Endothelial cell of umbilical vein (primary cell): ENCODE results near the gene ADGRG7. TPM values are rescaled to one million over a fixed set of nuclear protein-coding genes. Genes with fewer than 3 reads are reported as not detected.

ENCODE experiments used
- BruUV-seq: library from RNA; stranded (reverse); fragments of 400-500 nt; replicated peaks from 2 replicates; lab custom pipeline; 2021; lab: Mats Ljungman, UMichigan
- CTCF ChIA-PET: fragments of 300-600, 350-600 bp; sonication (Branson Sonifier 250); formaldehyde crosslinking; loops from one replicate; lab custom pipeline; 2021; ENCODE audit warnings: antibody characterized with exemption, inconsistent platforms; lab: Charles Lee
- POLR2A ChIA-PET: fragments of 300-600, 350-600 bp; sonication (Branson Sonifier 250); formaldehyde crosslinking; loops from one replicate; lab custom pipeline; 2021; ENCODE audit warnings: antibody characterized with exemption, inconsistent platforms; lab: Charles Lee
- DNase-seq: peaks from one replicate; pipeline ENCODE4 v3.0.0-alpha.2; 2011; ENCODE audit warnings: low read depth, low spot score
- FAIRE-seq: peaks from 2 replicates; lab custom pipeline; 2011; peaks lifted over from hg19 to GRCh38; lab: Jason Lieb, UNC
- H2AFZ ChIP-seq: 2 replicates; pipeline ENCODE4 v1.6.0; 2012; ENCODE audit warnings: low read depth, low read length, control low read depth, inconsistent platforms
- H3K27ac ChIP-seq: 2 replicates; pipeline ENCODE4 v1.5.1; 2011; ENCODE audit warnings: low read depth, mild to moderate bottlenecking, control low read depth, low read length, moderate library complexity; ENCODE audit not compliant: insufficient read depth
- H3K27me3 ChIP-seq, 2 experiments: 2 replicates each; pipeline versions ENCODE4 v1.6.0 to v1.6.1; 2011; ENCODE audit warnings: low read length in 2 of 2, mixed read lengths in 1 of 2; ENCODE audit not compliant: control insufficient read depth in 2 of 2, insufficient read depth in 2 of 2
- H3K36me3 ChIP-seq, 2 experiments: 2 replicates in 1 of 2; 3 replicates in 1 of 2; pipeline ENCODE4 v1.5.1; 2011; ENCODE audit warnings: low read length in 2 of 2, mild to moderate bottlenecking in 1 of 2, moderate library complexity in 1 of 2; ENCODE audit not compliant: control insufficient read depth in 2 of 2, insufficient read depth in 2 of 2; ENCODE audit errors: extremely low read depth in 1 of 2
- H3K4me1 ChIP-seq: 3 replicates; pipeline ENCODE4 v1.5.1; 2011; ENCODE audit warnings: mild to moderate bottlenecking, low read length; ENCODE audit not compliant: control insufficient read depth, insufficient read depth; ENCODE audit errors: extremely low read depth
- H3K4me2 ChIP-seq: 2 replicates; pipeline ENCODE4 v1.6.1; 2011; ENCODE audit warnings: low read length, control low read depth, mixed read lengths; ENCODE audit not compliant: insufficient read depth
- H3K4me3 ChIP-seq, 3 experiments: fragments of 200-600 bp in 1 of 3; sonication (generic), shearing (Covaris generic) in 1 of 3; replicated peaks in 1 of 3; 2 replicates each; pipeline ENCODE4 v1.5.1; 2011 to 2016; ENCODE audit warnings: control low read depth in 3 of 3, low read length in 3 of 3, mild to moderate bottlenecking in 2 of 3, inconsistent platforms in 1 of 3, low read depth in 1 of 3, moderate library complexity in 1 of 3; ENCODE audit not compliant: insufficient read depth in 1 of 3
- H3K79me2 ChIP-seq: 2 replicates; pipeline ENCODE4 v1.6.0; 2012; ENCODE audit warnings: low read length, inconsistent platforms; ENCODE audit not compliant: control insufficient read depth, insufficient read depth
- H3K9ac ChIP-seq: replicated peaks from 2 replicates; pipeline ENCODE3; 2011; ENCODE audit warnings: low read length, control low read depth; ENCODE audit not compliant: insufficient read depth; ENCODE audit errors: extremely low read depth
- H3K9me1 ChIP-seq: replicated peaks from 3 replicates; pipeline ENCODE4 v1.6.0; 2011; ENCODE audit warnings: mild to moderate bottlenecking, low read length; ENCODE audit not compliant: control insufficient read depth, insufficient read depth; ENCODE audit errors: extremely low read depth
- H3K9me3 ChIP-seq: replicated peaks from 2 replicates; pipeline ENCODE4 v1.5.1; 2012; ENCODE audit warnings: low read length, inconsistent platforms; ENCODE audit not compliant: control insufficient read depth, insufficient read depth
- H4K20me1 ChIP-seq: replicated peaks from 2 replicates; pipeline ENCODE3; 2011; ENCODE audit warnings: mild to moderate bottlenecking, low read length; ENCODE audit not compliant: control insufficient read depth, insufficient read depth; ENCODE audit errors: extremely low read depth
- EZH2 ChIP-seq: IDR thresholded peaks from 2 replicates; pipeline ENCODE4 v1.6.1; 2012; ENCODE audit warnings: borderline replicate concordance, low read depth, mild to moderate bottlenecking, moderate library complexity, low read length, inconsistent platforms; ENCODE audit not compliant: severe bottlenecking
- GATA2 ChIP-seq: IDR thresholded peaks from 2 replicates; pipeline ENCODE4 v1.7.0; 2011; ENCODE audit warnings: low read depth, mild to moderate bottlenecking, moderate library complexity, mixed read lengths, low read length; ENCODE audit not compliant: insufficient read length, insufficient read depth
- POLR2A ChIP-seq: IDR thresholded peaks from 2 replicates; pipeline ENCODE4 v1.6.1; 2012; ENCODE audit warnings: low read depth, mild to moderate bottlenecking, control low read depth, low read length
- dilution Hi-C: fragments of 300-500 bp; cut with MboI; formaldehyde crosslinking; loops from one replicate; pipeline ENCODE4 v1.15.0; 2019; ENCODE audit warnings: low sequenced_read_pairs; ENCODE audit not compliant: extremely low pct_ligation_motif_present
- intact Hi-C: fragments of 100-400 bp; cut with micrococcal nuclease; formaldehyde crosslinking; loops from one replicate; pipeline ENCODE4 v1.10.0; 2022
- polyA plus RNA-seq, 4 experiments: library from polyadenylated mRNA; depleted of rRNA in 3 of 4; stranded (reverse) in 3 of 4; unstranded in 1 of 4; fragments of >200 nt; gene quantifications; 2 replicates each; pipeline versions ENCODE4 v1.2.1 to v1.2.3, GENCODE V29; 2011 to 2012; ENCODE audit warnings: missing spikeins in 1 of 4
- total RNA-seq: library from RNA; stranded (reverse); gene quantifications from 2 replicates; pipeline ENCODE4 v1.2.3, GENCODE V29; 2021
- TF ChIP-seq, protein P1 (sequence below), 2 donors: IDR thresholded peaks; 1 replicate in 1 of 2; 2 replicates in 1 of 2; pipeline ENCODE4 v1.5.1; 2011; ENCODE audit warnings: low read length in 2 of 2, mild to moderate bottlenecking in 2 of 2, moderate library complexity in 2 of 2, control low read depth in 1 of 2, inconsistent platforms in 1 of 2, low read depth in 1 of 2; ENCODE audit not compliant: insufficient read depth in 1 of 2; ENCODE audit errors: extremely low read depth in 1 of 2

The ADGRG7 gene
- total and polyA plus RNA-seq, 2 donors (not counting 3 experiments of a cell fraction or from before 2014, with no cell fraction given): not detected

DNA sequence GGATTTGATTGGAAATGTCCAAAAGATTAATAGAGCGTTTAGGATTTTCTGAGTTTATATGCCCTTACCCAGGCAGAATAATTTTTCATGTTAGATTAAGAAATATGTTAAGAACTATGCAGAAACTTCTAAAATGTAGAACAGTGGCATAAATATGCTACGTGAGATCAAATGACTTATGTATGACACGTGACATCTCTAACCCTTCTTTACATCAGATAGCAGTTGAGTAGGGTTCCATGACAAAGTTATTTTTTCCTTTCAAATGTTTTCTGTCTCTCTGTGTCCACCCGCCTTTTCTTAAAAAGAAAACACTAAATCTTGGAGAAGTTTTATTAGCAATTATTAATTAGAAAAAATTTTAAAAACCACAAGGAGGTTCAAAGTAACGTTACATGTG is 91.3 kb downstream of the ADGRG7 start:
- H3K27me3 ChIP-seq: peaks cover 5 to 16% of the 10 kb centered on the region in 2 experiments
- FAIRE-seq: no peak
- CTCF ChIA-PET: no interaction called here

More for the DNA sequence above, 91.3 kb downstream of the ADGRG7 start:
- no peak overlapping the region for H3K9ac ChIP-seq
- no peaks in the 10 kb centered on the region for H4K20me1 ChIP-seq
- no peak overlapping the region for H2AFZ ChIP-seq
- POLR2A ChIA-PET: no interaction called here
- no peak for DNase-seq
- no peaks in the 10 kb centered on the region for H3K36me3 ChIP-seq
- TF ChIP-seq EZH2 (no peak), POLR2A (no peak), GATA2 (no peak)
- TF ChIP-seq, protein P1, sequence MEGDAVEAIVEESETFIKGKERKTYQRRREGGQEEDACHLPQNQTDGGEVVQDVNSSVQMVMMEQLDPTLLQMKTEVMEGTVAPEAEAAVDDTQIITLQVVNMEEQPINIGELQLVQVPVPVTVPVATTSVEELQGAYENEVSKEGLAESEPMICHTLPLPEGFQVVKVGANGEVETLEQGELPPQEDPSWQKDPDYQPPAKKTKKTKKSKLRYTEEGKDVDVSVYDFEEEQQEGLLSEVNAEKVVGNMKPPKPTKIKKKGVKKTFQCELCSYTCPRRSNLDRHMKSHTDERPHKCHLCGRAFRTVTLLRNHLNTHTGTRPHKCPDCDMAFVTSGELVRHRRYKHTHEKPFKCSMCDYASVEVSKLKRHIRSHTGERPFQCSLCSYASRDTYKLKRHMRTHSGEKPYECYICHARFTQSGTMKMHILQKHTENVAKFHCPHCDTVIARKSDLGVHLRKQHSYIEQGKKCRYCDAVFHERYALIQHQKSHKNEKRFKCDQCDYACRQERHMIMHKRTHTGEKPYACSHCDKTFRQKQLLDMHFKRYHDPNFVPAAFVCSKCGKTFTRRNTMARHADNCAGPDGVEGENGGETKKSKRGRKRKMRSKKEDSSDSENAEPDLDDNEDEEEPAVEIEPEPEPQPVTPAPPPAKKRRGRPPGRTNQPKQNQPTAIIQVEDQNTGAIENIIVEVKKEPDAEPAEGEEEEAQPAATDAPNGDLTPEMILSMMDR (IDR thresholded peaks at IDR 0.05; ENCODE audit: extremely low read depth in 1 of 2, insufficient read depth in 1 of 2, low read depth in 1 of 2, low read length in 2 of 2): no peak
- dilution Hi-C loops (no loop called here), intact Hi-C loops (loop anchor here (10.0 kb wide), 1 partner anchor 206 kb away; the partner anchor contains the start of gene TMEM45A)
- H3K4me2 ChIP-seq: no peak overlapping the region
- no peaks in the 10 kb centered on the region for H3K9me3 ChIP-seq
- H3K9me1 ChIP-seq: no peaks in the 10 kb centered on the region
- no peaks in the 10 kb centered on the region for H3K79me2 ChIP-seq
- H3K4me1 ChIP-seq: no peaks in the 10 kb centered on the region
- no peak overlapping the region for H3K4me3 ChIP-seq
- no peak overlapping the region for H3K27ac ChIP-seq
- no TSS peak for BruUV-seq
